GM12878 (cell line): Measurements from ENCODE around the gene HPSE2. TPM values are rescaled to one million over a fixed set of nuclear protein-coding genes. Genes with fewer than 3 reads are reported as not detected.

Source experiments
- ATAC-seq: fragments of 200-7000 bp; cut with Tn5 transposase; 3 replicates; pipeline ENCODE4 v1.9.1; 2020; ENCODE audit warnings: mild to moderate bottlenecking, moderate library complexity
- BruUV-seq: library from RNA; stranded (reverse); fragments of 400-500 nt; replicated peaks from 2 replicates; lab custom pipeline; 2021; lab: Mats Ljungman, UMichigan
- CTCF ChIA-PET: fragments of 300-600 bp; sonication (Branson Sonifier 250); formaldehyde crosslinking; extraction: SDS; loops from one replicate; lab custom pipeline; 2021; ENCODE audit warnings: inconsistent platforms; lab: Yijun Ruan, JAX
- POLR2A ChIA-PET: fragments of 350-600 bp; formaldehyde crosslinking; extraction: SDS; loops from one replicate; lab custom pipeline; 2021; ENCODE audit warnings: inconsistent platforms; lab: Charles Lee
- RAD21 ChIA-PET: fragments of 300-600 bp; sonication (Branson Sonifier 250); formaldehyde crosslinking; loops from one replicate; lab custom pipeline; 2023; ENCODE audit warnings: antibody characterized with exemption; ENCODE audit not compliant: unreplicated experiment; lab: Charles Lee
- SMC1A ChIA-PET: fragments of 300-600 bp; sonication (Branson Sonifier 250); formaldehyde crosslinking; loops from one replicate; lab custom pipeline; 2023; ENCODE audit not compliant: unreplicated experiment, uncharacterized antibody; lab: Charles Lee
- DNase-seq: peaks from one replicate; pipeline ENCODE4 v3.0.0-alpha.2; 2011; ENCODE audit warnings: low read depth, low spot score
- FAIRE-seq: peaks from 3 replicates; lab custom pipeline; 2011; peaks lifted over from hg19 to GRCh38; lab: Jason Lieb, UNC
- H2AFZ ChIP-seq: 2 replicates; pipeline ENCODE4 v1.6.0; 2011; ENCODE audit warnings: low read depth, low read length, control low read depth; ENCODE audit not compliant: control insufficient read depth
- H3K27ac ChIP-seq: 2 replicates; pipeline ENCODE4 v1.5.1; 2011; ENCODE audit warnings: control low read depth; ENCODE audit not compliant: control insufficient read depth, insufficient read depth
- H3K27me3 ChIP-seq, 2 experiments: replicated peaks in 1 of 2; 2 replicates each; pipeline versions ENCODE4 v1.6.0 to v1.6.1; 2011; ENCODE audit warnings: low read length in 1 of 2; ENCODE audit not compliant: control insufficient read depth in 2 of 2, insufficient read depth in 2 of 2
- H3K36me3 ChIP-seq, 2 experiments: 2 replicates each; pipeline ENCODE4 v1.5.1; 2011; ENCODE audit warnings: low read length in 1 of 2; ENCODE audit not compliant: control insufficient read depth in 2 of 2, insufficient read depth in 2 of 2
- H3K4me1 ChIP-seq: 2 replicates; pipeline ENCODE4 v1.6.1; 2011; ENCODE audit warnings: mild to moderate bottlenecking, low read length, moderate library complexity, mixed read lengths; ENCODE audit not compliant: control insufficient read depth, insufficient read depth
- H3K4me2 ChIP-seq: 2 replicates; pipeline ENCODE4 v1.6.0; 2011; ENCODE audit warnings: control low read depth; ENCODE audit not compliant: control insufficient read depth, insufficient read depth
- H3K4me3 ChIP-seq: fragments of 200-600 bp; sonication (generic); 2 replicates; pipeline ENCODE4 v1.5.1; 2016
- H3K79me2 ChIP-seq: 2 replicates; pipeline ENCODE4 v1.6.0; 2011; ENCODE audit warnings: low read length; ENCODE audit not compliant: control insufficient read depth, insufficient read depth
- H3K9ac ChIP-seq: 2 replicates; pipeline ENCODE4 v1.8.0; 2011; ENCODE audit warnings: low read length, control low read depth, mixed read lengths; ENCODE audit not compliant: control insufficient read depth, insufficient read depth
- H3K9me3 ChIP-seq: replicated peaks from 3 replicates; pipeline ENCODE4 v1.5.1; 2011; ENCODE audit warnings: mild to moderate bottlenecking, low read length; ENCODE audit not compliant: control insufficient read depth, insufficient read depth
- H4K20me1 ChIP-seq: 2 replicates; pipeline ENCODE4 v1.6.0; 2011; ENCODE audit not compliant: control insufficient read depth, insufficient read depth
- CBX5 ChIP-seq: sonication (generic); IDR thresholded peaks from 2 replicates; pipeline ENCODE4 v1.6.1; 2016; ENCODE audit warnings: low read depth, moderate library complexity, mild to moderate bottlenecking, inconsistent platforms
- EP300 ChIP-seq, 2 experiments: fragments of 150-350 bp in 1 of 2; IDR thresholded peaks; 2 replicates each; pipeline ENCODE4 v1.6.1; 2011 to 2012; ENCODE audit warnings: low read depth in 2 of 2, low read length in 2 of 2, borderline replicate concordance in 1 of 2, improper control_type of control experiment in 1 of 2, inconsistent platforms in 1 of 2; ENCODE audit not compliant: control insufficient read depth in 1 of 2
- HCFC1 ChIP-seq: fragments of 150-350 bp; IDR thresholded peaks from 2 replicates; pipeline ENCODE4 v1.6.1; 2014; ENCODE audit warnings: low read length
- JUND ChIP-seq: IDR thresholded peaks from 2 replicates; pipeline ENCODE4 v1.6.1; 2012; ENCODE audit warnings: low read depth, mild to moderate bottlenecking, low read length, improper control_type of control experiment, moderate library complexity
- KAT2A ChIP-seq: conservative IDR thresholded peaks from 2 replicates; pipeline ENCODE4 v1.6.1; 2011; ENCODE audit warnings: low read depth, low read length; ENCODE audit not compliant: control insufficient read depth
- MXI1 ChIP-seq: fragments of 150-350 bp; IDR thresholded peaks from 2 replicates; pipeline ENCODE4 v1.6.1; 2011; ENCODE audit warnings: low read depth, mild to moderate bottlenecking, inconsistent platforms, low read length, improper control_type of control experiment
- PAX5 ChIP-seq: IDR thresholded peaks from 2 replicates; pipeline ENCODE4 v1.6.1; 2011; ENCODE audit warnings: low read depth, low read length, borderline replicate concordance
- RCOR1 ChIP-seq: conservative IDR thresholded peaks from 2 replicates; pipeline ENCODE4 v1.6.1; 2012; ENCODE audit warnings: low read depth, low read length, improper control_type of control experiment
- SREBF1 ChIP-seq: IDR thresholded peaks from 2 replicates; pipeline ENCODE4 v1.6.1; 2012; ENCODE audit warnings: mild to moderate bottlenecking, low read length
- TAF1 ChIP-seq: IDR thresholded peaks from 2 replicates; pipeline ENCODE4 v1.6.1; 2011; ENCODE audit warnings: mild to moderate bottlenecking, low read depth, low read length, borderline replicate concordance
- TCF7 ChIP-seq: IDR thresholded peaks from 2 replicates; pipeline ENCODE4 v1.6.1; 2014; ENCODE audit warnings: antibody characterized with exemption, borderline replicate concordance
- WGBS: methylation state at CpG from one replicate; pipeline ENCODE4 v1.1.6; 2016; ENCODE audit warnings: low lambda C conversion rate; ENCODE audit not compliant: insufficient replicate concordance, insufficient coverage; ENCODE audit errors: missing lambda C conversion rate; 5-methylcytosine and 5-hydroxymethylcytosine counted together
- in situ Hi-C: fragments of 300-500 bp; cut with MboI; formaldehyde crosslinking; loops from 9 replicates; pipeline ENCODE4 v1.14.3; 2018; ENCODE audit warnings: mixed read lengths
- intact Hi-C: fragments of 100-400 bp; cut with micrococcal nuclease; formaldehyde crosslinking; loops from one replicate; pipeline ENCODE4 v1.14.2; 2022; ENCODE audit not compliant: unreplicated experiment
- polyA plus RNA-seq, 11 experiments: library from polyadenylated mRNA; depleted of rRNA in 4 of 11; unstranded in 6 of 11; stranded (reverse) in 5 of 11; fragments of >200 nt; fragmentation: Nextera tagmentation in 4 of 11; fragmentation: Illumina TruSeq in 1 of 11; extraction: Ambion mirVana in 4 of 11; extraction: Trizol in 1 of 11; gene quantifications; 1 replicate in 1 of 11; 2 replicates in 10 of 11; pipeline versions ENCODE4 v1.2.1 to v1.2.3, GENCODE V29; 2011 to 2016; ENCODE audit warnings: inconsistent platforms in 2 of 11, missing spikeins in 2 of 11, low read depth in 1 of 11
- total RNA-seq, 4 experiments: library from RNA; depleted of rRNA in 3 of 4; stranded (reverse); fragments of >200 nt in 3 of 4; fragmentation: Illumina TruSeq in 1 of 4; extraction: Trizol in 1 of 4; gene quantifications; 2 replicates each; pipeline versions ENCODE4 v1.2.1 to v1.2.3, GENCODE V29; 2013 to 2021
- TF ChIP-seq, protein P1 (sequence below): fragments of 450-650 bp; IDR thresholded peaks from 2 replicates; pipeline ENCODE4 v1.6.1; 2018; ENCODE audit warnings: borderline replicate concordance, mild to moderate bottlenecking; ENCODE audit not compliant: partially characterized antibody
- TF ChIP-seq, protein P2 (sequence below), 3 experiments: IDR thresholded peaks in 2 of 3; conservative IDR thresholded peaks in 1 of 3; 2 replicates each; pipeline ENCODE4 v1.5.1; 2011; ENCODE audit warnings: low read depth in 3 of 3, low read length in 3 of 3, mild to moderate bottlenecking in 3 of 3, control low read depth in 2 of 3, moderate library complexity in 2 of 3, inconsistent platforms in 1 of 3, mixed read lengths in 1 of 3; ENCODE audit not compliant: control insufficient read depth in 2 of 3, insufficient read depth in 1 of 3; ENCODE audit errors: extremely low read depth in 1 of 3
- TF ChIP-seq, protein P3 (sequence below): IDR thresholded peaks from 2 replicates; pipeline ENCODE4 v1.6.1; 2012; ENCODE audit warnings: low read depth, low read length, improper control_type of control experiment

The HPSE2 gene
- total and polyA plus RNA-seq, 10 of the 15 experiments (the other 5 are each of a cell fraction or from before 2014, with no cell fraction given), result 0.06 TPM; not detected in 9

DNA sequence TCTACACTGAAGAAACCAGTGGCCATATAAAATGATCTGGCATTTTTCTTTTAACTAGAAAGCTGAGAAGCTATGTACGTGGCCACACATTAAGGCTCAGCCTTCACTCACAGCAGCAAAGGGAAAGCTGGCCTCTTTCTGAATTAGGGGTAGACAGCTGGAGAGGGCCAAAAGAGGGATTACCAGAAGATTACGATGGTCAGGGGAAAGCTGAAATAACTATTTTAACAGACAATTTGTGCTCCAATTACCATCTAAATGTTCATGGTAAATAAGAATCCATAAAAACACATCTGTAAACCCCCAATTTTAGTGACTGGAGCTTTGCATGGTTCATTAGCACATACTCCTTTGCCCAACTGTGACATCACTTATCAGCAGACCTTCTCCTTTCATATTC lies 314.3 kb downstream of the HPSE2 start:
- 26% methylated on average over 2 of the region's 2 CpGs for WGBS
- H3K9ac ChIP-seq, result no peak overlapping the region
- TF ChIP-seq TAF1 (no peak), RCOR1 (no peak), CBX5 (no peak), KAT2A (no peak), SREBF1 (no peak), PAX5 (no peak), EP300 (IDR thresholded peaks at IDR 0.05; ENCODE audit: borderline replicate concordance in 1 of 2, control insufficient read depth in 1 of 2, low read depth in 2 of 2, low read length in 2 of 2) (no peak), TCF7 (no peak), JUND (no peak), MXI1 (no peak), HCFC1 (no peak)
- TF ChIP-seq, protein P1, sequence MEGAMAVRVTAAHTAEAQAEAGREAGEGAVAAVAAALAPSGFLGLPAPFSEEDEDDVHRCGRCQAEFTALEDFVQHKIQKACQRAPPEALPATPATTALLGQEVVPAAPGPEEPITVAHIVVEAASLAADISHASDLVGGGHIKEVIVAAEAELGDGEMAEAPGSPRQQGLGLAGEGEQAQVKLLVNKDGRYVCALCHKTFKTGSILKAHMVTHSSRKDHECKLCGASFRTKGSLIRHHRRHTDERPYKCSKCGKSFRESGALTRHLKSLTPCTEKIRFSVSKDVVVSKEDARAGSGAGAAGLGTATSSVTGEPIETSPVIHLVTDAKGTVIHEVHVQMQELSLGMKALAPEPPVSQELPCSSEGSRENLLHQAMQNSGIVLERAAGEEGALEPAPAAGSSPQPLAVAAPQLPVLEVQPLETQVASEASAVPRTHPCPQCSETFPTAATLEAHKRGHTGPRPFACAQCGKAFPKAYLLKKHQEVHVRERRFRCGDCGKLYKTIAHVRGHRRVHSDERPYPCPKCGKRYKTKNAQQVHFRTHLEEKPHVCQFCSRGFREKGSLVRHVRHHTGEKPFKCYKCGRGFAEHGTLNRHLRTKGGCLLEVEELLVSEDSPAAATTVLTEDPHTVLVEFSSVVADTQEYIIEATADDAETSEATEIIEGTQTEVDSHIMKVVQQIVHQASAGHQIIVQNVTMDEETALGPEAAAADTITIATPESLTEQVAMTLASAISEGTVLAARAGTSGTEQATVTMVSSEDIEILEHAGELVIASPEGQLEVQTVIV, result no peak
- TF ChIP-seq, protein P2, sequence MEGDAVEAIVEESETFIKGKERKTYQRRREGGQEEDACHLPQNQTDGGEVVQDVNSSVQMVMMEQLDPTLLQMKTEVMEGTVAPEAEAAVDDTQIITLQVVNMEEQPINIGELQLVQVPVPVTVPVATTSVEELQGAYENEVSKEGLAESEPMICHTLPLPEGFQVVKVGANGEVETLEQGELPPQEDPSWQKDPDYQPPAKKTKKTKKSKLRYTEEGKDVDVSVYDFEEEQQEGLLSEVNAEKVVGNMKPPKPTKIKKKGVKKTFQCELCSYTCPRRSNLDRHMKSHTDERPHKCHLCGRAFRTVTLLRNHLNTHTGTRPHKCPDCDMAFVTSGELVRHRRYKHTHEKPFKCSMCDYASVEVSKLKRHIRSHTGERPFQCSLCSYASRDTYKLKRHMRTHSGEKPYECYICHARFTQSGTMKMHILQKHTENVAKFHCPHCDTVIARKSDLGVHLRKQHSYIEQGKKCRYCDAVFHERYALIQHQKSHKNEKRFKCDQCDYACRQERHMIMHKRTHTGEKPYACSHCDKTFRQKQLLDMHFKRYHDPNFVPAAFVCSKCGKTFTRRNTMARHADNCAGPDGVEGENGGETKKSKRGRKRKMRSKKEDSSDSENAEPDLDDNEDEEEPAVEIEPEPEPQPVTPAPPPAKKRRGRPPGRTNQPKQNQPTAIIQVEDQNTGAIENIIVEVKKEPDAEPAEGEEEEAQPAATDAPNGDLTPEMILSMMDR (IDR thresholded peaks at IDR 0.05 in 2 of 3, conservative IDR thresholded peaks at IDR 0.05 in 1 of 3; ENCODE audit: control insufficient read depth in 2 of 3, extremely low read depth in 1 of 3, insufficient read depth in 1 of 3, low read depth in 3 of 3, low read length in 3 of 3), result no peak
- TF ChIP-seq, protein P3, sequence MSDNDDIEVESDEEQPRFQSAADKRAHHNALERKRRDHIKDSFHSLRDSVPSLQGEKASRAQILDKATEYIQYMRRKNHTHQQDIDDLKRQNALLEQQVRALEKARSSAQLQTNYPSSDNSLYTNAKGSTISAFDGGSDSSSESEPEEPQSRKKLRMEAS, result no peak
- POLR2A ChIA-PET, result no interaction called here
- no peak for FAIRE-seq
- DNase-seq, result no peak
- SMC1A ChIA-PET, result no interaction called here
- CTCF ChIA-PET, result no interaction called here
- no peak overlapping the region for H3K27ac ChIP-seq
- H3K4me3 ChIP-seq, result no peak overlapping the region
- RAD21 ChIA-PET, result no interaction called here
- no peaks in the 10 kb centered on the region for H4K20me1 ChIP-seq
- intact Hi-C loops (no loop called here), in situ Hi-C loops (no loop called here)
- no peak overlapping the region for H2AFZ ChIP-seq
- H3K4me1 ChIP-seq, result no peaks in the 10 kb centered on the region
- H3K4me2 ChIP-seq, result no peak overlapping the region
- H3K9me3 ChIP-seq, result no peaks in the 10 kb centered on the region
- no TSS peak for BruUV-seq
- H3K79me2 ChIP-seq, result no peaks in the 10 kb centered on the region
- H3K27me3 ChIP-seq, result no peaks in the 10 kb centered on the region
- H3K36me3 ChIP-seq, result no peaks in the 10 kb centered on the region
- no peak for ATAC-seq
